ENCODE measurements around the gene NFKBIE. TPM values are rescaled to one million over a fixed set of nuclear protein-coding genes. Genes with fewer than 3 reads are reported as not detected.

NFKBIE gene
- total and polyA plus RNA-seq, 2 of the 13 experiments (the other 11 are each of a cell fraction or from before 2014, with no cell fraction given): 6.7 to 14.5 TPM

DNA sequence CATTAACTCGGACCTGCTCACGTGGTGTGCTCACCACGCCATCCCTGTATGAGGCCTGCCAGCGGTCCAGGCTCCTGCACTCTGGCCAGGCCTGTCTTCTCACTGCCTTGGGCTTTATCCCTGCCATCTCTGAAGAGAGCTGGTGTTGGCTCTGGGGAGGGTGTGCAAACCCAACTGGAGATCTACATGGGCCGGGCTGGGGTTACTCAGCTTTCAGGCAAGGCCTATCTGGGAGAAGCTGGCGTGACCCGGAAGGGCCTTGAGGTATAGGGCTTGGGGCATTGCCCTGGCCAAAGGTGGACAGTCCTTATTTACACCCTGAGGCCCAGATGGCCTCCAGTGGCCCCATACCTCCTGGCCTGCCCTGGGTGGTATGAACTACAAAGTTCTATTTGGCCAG is 36.9 kb downstream of the NFKBIE start:
- Histone ChIP-seq H3K27me3 (ENCODE audit: control insufficient read depth in 1 of 2, insufficient read depth in 2 of 2, low read length in 2 of 2) (no peaks in the 10 kb centered on the region), H3K9ac (ENCODE audit: insufficient read depth, low read depth, low read length) (no peak overlapping the region), H3K4me1 (ENCODE audit: insufficient read depth, low read length) (peaks cover 49% of the 10 kb centered on the region), H3K4me3 (replicated peaks in 1 of 3; ENCODE audit: insufficient read depth in 1 of 3, low read depth in 2 of 3, low read length in 3 of 3) (no peak overlapping the region), H3K4me2 (ENCODE audit: low read depth, low read length) (no peak overlapping the region), H2AFZ (ENCODE audit: low read length) (no peak overlapping the region), H3K9me3 (ENCODE audit: low read length) (no peaks in the 10 kb centered on the region), H4K20me1 (ENCODE audit: insufficient read depth, low read length) (no peaks in the 10 kb centered on the region), H3K27ac (ENCODE audit: extremely low read length, insufficient read depth, low read length) (peak overlapping the region; percentile 36), H3K79me2 (ENCODE audit: insufficient read depth, low read length) (peaks cover 17% of the 10 kb centered on the region), H3K36me3 (replicated peaks in 1 of 2; ENCODE audit: control insufficient read depth in 1 of 2, insufficient read depth in 2 of 2, low read length in 2 of 2) (peaks cover 11 to 23% of the 10 kb centered on the region in 2 experiments)
- TF ChIP-seq ZNF598 (CRISPR knock-in tag; IDR thresholded peaks at IDR 0.05; ENCODE audit: borderline replicate concordance): peak; percentile 50; the same call in 1 of the 2 replicates
- TF ChIP-seq, protein P1, sequence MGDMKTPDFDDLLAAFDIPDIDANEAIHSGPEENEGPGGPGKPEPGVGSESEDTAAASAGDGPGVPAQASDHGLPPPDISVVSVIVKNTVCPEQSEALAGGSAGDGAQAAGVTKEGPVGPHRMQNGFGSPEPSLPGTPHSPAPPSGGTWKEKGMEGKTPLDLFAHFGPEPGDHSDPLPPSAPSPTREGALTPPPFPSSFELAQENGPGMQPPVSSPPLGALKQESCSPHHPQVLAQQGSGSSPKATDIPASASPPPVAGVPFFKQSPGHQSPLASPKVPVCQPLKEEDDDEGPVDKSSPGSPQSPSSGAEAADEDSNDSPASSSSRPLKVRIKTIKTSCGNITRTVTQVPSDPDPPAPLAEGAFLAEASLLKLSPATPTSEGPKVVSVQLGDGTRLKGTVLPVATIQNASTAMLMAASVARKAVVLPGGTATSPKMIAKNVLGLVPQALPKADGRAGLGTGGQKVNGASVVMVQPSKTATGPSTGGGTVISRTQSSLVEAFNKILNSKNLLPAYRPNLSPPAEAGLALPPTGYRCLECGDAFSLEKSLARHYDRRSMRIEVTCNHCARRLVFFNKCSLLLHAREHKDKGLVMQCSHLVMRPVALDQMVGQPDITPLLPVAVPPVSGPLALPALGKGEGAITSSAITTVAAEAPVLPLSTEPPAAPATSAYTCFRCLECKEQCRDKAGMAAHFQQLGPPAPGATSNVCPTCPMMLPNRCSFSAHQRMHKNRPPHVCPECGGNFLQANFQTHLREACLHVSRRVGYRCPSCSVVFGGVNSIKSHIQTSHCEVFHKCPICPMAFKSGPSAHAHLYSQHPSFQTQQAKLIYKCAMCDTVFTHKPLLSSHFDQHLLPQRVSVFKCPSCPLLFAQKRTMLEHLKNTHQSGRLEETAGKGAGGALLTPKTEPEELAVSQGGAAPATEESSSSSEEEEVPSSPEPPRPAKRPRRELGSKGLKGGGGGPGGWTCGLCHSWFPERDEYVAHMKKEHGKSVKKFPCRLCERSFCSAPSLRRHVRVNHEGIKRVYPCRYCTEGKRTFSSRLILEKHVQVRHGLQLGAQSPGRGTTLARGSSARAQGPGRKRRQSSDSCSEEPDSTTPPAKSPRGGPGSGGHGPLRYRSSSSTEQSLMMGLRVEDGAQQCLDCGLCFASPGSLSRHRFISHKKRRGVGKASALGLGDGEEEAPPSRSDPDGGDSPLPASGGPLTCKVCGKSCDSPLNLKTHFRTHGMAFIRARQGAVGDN (CRISPR knock-in tag; IDR thresholded peaks at IDR 0.05): peak; percentile 50
- TF ChIP-seq ZC3H13 (CRISPR knock-in tag; IDR thresholded peaks at IDR 0.05): no peak
- TF ChIP-seq FOXA1 (IDR thresholded peaks at IDR 0.05): no peak
- 0 out of 2 replicates have a peak, but pooled peaks have one; percentile 28 for TF ChIP-seq FOXA1 (CRISPR knock-in tag; IDR thresholded peaks at IDR 0.05)
- peak; percentile 33 for TF ChIP-seq HNF4A (CRISPR knock-in tag; IDR thresholded peaks at IDR 0.05)
- 80% methylated on average over 7 of the region's 7 CpGs for WGBS (ENCODE audit: low lambda C conversion rate)
- CTCF ChIA-PET (ENCODE audit: low intra/inter-chr PET ratio, low total read pairs): no interaction called here
- BruUV-seq (replicated peaks): no TSS peak
- ATAC-seq (no peak; the same call in 2 of the 3 replicates), FAIRE-seq (no peak), DNase-seq (ENCODE audit: low spot score) (no peak)
- POLR2A ChIA-PET: interaction anchor here (1.5 kb wide), 1 partner anchor 19 kb away, joined by 5 read pairs; the partner anchor contains the start of gene HSP90AB1
- in situ Hi-C loops (cut with HindIII; ENCODE audit: extremely low pct_ligation_motif_present, low pct_unique_long_range_greater_than_20kb): no loop called here
- intact Hi-C loops (cut with micrococcal nuclease; ENCODE audit: unreplicated experiment): no loop called here

Data from HepG2 (cell line).